ENCODE results near the gene COL17A1.

COL17A1 gene

DNA sequence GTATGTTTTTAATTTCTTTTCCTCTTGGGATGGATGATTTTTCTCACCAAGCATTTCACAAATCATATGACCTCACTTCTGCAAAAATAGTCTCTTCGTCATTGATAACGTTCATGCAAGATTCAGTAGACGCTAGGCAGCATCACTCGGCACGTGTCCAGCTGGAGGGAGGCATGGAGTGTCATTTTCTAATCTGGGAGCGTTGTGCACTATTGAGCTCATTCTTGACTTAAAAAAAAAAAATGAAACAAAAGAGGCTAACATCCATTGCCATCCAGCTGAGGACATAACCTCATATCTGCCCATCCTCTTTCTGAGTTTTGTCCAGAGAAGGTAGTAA, 56.2 kb downstream of the COL17A1 start:
- no peak for DNase-seq

DNA sequence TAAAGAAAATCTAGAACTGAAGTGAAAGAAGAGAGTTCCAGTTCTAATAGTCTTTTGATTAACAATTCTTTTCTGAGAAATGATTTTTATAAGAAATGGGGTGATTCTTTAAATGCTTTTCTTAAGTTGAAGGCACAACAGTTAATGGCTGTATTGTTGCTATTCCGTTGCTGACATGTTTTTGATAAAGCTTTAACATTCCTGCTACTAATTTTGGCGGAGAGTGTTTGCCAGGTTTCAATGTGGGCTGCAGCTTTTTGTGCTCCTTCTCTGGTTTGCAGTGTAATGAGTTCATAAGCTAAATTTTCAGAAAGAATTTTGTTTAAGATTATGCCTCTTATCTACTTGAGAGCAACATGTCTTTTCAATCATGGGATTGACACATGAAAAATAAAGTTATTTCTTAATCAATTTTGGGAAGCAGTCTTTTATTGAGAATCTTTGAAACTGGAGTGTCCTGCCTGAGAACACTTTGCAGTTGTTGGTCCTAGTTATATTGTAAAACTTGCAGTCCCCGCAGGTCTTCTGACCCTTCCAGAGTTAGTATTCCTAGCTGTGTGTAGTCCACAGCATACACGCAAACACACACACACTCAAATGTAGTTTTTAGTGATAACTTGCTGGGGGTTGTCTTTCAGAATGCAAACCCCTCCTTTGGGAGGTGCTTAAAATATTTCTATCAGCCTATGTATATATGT, 56.7 kb downstream of the COL17A1 start:
- no peak for DNase-seq

DNA sequence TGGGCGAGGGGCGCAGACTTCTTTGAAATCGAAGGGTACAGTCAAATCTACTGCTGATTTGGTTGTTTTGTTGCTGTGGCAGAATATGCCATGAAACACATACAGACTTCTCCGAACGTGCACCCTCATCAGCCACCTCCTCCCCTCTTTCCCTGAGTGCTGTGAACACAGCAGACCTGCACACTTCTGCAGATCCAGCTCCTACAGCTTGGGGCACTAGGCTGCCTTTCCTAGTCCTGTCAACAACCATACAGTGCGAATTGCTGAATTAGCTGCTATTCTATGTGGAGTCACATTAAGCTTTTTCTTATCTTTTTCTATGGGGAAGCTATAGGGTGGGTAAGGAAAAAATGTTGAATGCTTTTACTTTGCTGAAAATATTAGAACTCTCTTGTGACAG, 57.5 kb downstream of the COL17A1 start:
- DNase-seq = no peak

DNA sequence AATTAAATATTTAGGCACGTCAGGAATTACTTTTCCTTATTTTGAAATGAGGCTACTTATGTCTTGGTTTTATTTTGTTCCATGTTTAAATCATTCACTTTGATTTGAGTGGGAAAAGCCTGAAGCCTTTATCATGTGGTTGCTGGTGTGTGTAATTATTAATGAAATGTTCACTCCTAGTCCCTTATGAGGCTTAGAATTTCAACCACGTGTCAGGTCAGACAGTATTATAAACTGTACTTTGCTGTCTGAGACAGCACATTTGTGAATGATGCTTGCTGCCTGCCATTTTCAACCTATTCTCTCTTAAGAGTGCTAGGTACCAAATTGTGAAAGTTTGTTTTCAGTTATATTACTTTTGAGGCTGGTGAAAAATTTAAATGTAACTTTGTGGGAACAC, 58.9 kb downstream of the COL17A1 start:
- no peak for DNase-seq

DNA sequence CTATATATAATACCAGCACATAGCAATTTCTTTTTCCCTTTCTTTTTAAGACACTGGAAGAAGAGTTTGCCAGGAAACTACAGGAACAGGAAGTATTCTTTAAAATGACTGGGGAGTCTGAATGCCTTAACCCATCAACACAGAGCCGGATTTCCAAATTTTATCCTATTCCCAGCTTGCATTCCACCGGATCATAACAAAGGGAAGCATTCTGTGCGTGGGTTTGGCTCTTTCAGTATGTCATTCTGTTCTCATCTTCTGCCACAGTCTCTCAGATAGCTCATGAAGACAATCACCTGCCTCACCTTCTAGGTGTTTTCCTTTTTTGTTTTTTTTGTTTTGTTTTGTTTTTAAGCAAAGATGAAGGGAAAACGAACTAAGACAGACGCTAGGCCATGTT, 60.2 kb downstream of the COL17A1 start:
- no peak for DNase-seq

DNA sequence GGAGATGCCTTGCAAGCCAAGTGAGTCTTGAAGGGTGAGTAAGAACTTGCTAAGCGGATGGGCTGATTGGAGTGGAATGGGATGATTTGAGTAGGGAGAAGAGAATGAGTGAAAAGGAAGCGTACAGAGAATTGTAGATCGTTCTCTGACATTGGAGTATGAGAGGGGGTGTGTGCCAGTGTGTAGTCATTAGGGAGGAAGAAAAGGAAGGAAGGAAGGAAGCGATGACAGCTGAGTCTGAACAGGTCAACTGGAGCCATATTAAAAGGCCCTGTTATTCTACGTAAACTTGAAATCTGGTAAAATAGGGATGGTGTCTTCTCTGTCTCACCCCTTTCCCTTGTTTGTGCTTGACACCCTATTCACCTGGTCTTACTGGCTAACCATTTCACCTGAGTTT, 63.7 kb downstream of the COL17A1 start:
- DNase-seq = no peak

DNA sequence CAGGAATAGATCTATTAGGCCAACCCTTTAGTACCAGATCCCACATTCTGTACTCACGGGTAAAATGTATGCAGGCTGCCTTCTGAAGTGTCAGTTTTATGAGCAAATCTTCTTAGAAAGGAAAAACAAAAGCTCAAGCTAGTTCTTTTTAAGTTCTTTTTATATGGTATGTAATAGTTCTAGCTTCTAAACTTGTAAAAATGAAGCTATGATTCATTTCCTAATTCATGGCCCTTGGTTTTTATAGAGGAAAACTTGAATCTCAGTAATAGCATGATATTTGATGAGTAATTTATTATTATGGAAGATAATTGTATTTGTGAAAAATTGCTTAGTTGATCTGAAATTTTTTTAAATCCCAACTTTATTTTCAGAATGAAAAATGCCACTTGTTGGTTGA, 64.4 kb downstream of the COL17A1 start:
- DNase-seq = no peak

DNA sequence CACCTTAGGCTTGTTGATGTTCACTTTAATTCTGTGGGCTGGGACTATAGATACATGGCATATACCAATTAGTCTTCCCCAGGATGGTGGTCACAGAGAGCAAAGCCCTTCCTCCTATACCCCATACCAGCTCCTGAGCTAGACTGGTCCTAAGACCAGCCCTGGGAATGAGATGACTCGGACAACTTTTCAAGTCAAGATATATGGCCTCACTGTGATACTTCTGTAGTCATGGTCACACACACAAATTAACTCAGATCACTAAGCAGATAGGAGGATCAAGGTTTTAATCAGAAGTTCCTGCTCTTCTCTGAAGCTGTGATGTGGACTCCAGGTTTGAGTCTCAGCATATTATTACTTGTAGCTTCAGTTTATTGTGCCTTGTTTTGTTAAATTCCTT, 65.7 kb downstream of the COL17A1 start:
- DNase-seq = no peak

DNA sequence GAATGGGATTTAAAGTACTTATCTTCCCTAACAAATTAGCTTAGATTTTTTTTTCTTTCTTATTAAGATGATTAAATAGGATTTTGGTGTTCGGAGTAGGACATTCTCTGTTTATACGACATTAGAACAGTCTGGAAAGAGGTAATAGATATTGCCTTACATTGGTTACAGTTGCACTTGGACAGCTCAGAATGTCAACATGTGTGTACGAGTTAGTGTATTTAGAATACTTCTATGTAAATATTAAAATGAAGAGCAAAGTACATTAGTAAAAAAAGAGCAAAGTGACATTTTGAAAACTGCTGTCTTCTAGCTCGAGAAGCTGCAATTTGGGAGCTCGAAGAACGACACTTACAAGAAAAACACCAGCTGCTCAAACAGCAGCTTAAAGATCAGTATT, 67.2 kb downstream of the COL17A1 start:
- DNase-seq = no peak

DNA sequence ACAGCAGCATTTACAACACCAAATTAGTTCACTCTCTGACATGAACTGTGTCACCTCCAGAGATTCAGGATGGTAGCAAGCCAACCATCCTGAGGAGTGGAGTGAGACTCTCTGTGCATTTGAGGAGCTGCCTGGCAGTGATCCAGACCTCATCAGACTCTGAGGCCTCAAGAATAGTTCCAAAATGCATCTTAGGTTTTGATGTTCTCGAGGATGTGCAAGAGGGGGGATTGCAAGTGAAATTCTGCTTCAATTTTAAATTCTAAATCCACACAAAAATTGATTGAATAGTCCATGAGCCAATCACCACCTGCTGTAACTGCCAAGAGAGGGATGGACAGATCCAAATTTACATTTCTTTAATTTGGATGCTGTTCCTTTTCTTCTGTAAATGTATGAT, 69.0 kb downstream of the COL17A1 start:
- no peak for DNase-seq

DNA sequence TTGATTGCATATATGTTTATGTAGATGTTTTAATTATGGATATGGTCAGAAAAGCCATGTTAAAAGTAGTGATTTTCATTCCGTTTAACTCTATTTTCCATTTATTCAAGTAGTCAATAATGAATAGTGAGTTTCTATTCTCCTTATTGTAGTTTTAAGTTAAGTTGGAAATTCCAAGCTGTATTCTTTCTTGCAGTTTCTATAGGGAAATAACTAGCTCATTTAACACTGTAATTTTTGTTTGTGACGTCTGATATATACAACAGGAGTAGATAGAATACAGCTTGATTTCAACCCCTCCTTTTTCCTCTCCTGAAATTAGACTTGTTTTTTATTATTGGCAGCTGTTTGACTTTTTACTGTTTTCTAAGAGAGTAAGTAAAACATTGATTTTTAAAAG, 71.5 kb downstream of the COL17A1 start:
- DNase-seq = no peak

DNA sequence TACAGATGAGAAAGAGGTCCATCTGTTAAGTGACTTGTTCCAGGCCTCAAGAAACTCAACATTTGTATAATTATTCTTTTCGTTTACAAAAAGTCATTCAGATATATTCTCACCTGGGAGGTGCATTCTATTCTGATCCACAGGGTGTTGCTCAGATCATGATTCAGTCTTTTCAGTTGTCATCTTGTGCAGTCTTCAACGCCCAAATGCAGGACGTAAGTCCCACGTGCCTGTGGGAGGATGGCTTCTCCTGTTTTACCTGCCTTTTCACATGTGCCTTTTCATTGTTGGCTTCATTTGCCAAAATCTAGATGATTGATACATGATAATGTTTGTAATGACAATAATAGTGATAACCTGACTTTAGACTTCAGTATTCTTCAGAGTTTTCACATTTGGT, 72.2 kb downstream of the COL17A1 start:
- no peak for DNase-seq

DNA sequence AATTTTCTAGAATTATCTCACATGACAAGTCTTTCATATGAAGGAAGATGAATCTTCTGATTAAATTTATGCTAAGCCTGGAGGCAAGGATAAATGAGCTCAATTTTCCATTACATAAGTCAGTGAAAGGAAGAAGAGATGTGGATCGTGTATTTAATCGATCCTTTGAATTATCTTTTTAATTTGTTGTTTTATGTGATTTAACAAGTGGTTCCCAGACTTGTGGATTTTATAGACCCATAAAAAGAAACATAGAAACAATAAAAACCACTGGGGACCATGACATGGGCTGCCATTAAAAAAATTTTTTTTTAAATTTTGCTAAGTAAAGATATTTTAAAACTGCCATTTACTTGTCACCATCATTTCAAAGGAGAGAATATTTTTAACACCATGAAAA, 73.8 kb downstream of the COL17A1 start:
- no peak for DNase-seq

DNA sequence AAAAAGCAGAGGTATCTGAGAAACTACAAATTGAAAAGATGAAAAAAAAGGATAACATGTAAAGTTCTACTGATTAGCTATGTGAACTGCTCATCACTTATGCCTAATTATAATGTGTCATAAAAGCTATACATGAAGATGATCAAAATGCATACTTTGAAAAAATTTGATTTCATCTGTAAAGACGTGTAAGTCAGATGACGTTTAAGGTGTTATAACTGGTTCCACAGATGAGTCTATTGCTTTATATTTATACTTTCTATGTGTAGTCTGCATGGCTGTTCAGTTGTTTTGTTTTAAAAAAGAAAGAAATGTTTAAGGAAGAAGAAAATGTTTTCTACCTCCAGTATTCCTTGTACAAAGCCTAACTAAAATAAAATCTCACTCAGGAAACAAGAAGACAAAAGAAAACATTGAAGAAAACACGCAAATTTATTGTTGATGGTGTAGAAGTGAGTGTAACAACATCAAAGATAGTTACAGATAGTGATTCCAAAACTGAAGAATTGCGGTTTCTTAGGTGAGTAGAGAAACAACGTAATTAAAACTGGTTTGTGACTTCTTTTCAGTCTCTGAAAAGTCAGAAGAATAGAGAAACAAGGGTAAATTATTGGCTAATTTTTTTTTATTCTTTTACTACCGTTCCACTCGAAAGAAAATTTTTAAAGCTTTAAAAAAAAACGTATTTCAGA, 80.4 kb downstream of the COL17A1 start:
- DNase-seq = no peak

DNA sequence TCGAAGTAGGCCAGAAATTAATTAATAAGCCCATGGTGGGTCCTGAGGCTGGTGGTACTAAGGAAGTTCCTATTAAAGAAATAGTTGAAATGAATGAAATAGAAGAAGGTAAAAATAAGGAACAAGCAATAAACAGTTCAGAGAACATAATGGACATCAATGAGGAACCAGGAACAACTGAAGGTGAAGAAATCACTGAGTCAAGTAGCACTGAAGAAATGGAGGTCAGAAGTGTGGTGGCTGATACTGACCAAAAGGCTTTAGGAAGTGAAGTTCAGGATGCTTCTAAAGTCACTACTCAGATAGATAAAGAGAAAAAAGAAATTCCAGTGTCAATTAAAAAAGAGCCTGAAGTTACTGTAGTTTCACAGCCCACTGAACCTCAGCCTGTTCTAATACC, 82.8 kb downstream of the COL17A1 start:
- no peak for DNase-seq

DNA sequence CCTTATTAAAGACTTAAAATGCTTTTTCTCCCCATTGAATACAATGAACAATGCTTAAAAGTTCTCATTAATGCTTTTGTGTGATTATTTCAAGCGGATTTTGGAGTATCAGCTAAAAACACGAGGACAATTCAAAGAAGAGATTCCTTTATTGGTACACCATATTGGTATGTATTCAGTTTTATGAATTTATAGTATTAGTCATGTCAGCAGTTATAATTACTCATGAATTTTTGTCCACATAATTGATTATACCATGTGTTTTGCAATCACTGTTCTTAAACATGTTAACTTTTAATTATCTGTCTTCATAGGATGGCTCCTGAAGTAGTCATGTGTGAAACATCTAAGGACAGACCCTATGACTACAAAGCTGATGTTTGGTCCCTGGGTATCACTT, 86.9 kb downstream of the COL17A1 start:
- no peak for DNase-seq

DNA sequence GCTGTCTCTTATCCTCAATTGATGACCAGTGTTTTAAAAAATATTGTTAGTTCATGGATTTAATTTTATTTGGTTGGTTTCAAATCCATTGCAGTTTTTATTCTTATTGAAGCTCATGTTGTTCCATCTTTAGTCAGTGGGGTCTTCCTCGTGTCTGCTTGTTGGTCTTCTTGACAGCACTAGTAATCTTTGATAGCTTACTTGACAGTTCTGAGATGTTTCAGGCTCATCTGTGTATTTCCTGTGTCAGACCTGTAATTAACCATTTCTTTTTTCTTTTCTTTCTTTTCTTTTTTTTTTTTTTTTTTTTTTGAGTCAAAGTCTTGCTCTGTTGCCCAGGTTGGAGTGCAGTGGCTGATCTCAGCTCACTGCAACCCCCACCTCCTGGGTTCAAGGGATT, 90.5 kb downstream of the COL17A1 start:
- DNase-seq = no peak

DNA sequence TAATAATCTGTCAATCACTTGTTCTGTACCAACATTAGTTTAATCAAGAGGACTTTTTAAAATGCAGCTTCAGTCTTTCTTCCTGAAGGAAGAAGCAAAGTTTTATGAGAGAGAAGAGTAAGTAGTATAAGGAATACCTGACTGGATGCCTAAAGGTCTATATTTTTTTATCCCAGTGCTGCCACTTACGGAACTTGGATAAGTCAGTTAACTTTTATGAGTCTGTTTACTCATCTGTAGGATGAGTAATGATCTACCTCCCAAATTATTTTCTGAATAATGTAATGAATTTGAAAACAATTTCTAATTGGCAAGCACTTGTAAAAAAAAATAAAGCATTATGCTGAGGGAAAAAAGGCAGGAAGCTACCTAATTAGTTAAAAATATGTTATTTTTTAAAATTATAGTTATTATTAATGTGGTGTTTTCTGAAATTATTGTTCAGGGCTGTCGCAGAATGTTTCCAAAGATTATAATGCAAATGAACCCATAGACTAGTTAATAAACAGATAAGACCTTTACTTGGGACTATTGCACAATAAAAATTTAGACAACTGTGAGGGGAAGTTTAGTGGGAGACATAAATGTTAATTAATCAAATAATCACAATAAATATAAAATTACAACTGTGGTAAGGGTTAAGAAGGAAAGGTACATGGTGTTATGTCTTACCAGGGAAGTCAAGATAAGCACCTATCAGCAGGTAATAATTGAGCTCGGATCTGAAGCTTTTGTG, 94.1 kb downstream of the COL17A1 start:
- DNase-seq = no peak

DNA sequence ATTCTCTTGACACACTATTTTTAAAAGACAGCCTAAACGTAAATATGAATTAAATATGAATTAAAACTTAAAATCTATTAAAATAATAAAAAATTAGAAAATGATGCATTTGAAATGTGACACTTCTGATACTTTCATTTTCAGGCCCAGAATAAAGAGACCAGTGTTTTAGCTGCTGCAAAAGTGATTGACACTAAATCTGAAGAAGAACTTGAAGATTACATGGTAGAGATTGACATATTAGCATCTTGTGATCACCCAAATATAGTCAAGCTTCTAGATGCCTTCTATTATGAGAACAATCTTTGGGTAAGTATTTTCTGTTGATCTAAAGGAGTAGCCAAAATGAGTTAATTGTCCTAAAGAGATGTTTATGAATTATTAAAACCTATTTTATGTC, 95.1 kb downstream of the COL17A1 start:
- DNase-seq = no peak

DNA sequence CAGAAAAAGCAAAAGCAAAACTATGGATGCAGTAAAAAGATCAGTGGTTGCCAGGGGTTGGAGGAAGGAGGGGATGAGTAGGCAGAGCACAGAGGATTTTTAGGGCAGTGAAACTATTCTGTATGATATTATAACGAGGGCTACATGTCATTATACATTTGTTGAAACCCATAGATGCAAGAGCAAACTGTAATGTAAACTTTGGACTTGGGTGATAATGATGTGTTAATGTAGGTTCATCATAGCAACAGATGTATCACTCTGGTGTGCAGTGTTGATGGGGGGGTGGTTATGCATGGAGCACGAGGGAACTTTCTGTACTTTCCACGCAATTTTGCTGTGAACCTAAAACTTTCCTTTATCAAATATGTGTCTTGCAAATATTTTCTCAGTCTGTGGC, 95.6 kb downstream of the COL17A1 start:
- DNase-seq = no peak

DNA sequence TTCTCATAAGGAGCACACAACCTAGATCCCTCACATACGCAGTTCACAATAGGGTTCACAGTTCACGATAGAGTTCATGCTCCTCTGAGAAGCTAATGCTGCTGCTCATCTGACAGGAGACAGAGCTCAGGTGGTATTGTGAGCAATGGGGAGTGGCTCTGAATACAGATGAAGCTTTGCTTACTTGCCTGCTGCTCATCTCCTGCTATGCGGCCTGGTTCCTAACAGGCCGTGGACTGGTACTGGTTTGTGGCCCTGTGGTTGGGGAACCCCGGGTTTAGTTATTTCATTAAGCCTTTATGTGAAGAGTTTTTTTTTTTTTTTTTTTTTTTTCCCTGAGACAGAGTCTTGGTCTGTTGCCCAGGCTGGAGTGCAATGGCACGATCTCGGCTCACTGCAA, 99.3 kb downstream of the COL17A1 start:
- DNase-seq = no peak

DNA sequence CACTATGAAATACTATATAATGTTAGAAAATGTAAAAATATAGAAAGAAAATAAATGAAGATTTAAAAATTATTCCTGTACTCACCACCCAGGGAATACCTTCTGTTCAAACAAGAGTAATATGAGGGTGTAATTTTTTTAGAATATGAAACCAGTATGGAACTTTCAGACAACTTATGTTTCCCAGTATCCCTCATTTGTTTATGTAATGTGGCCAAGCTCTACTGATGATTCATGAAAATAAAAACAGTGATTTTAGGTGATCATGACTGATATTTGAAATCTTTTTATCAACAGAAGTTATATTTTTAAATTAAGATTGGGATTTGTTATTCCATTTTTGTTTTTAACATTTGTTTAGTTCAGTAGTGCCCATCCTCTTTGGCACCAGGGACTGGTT, 100.0 kb downstream of the COL17A1 start:
- DNase-seq = no peak

DNA sequence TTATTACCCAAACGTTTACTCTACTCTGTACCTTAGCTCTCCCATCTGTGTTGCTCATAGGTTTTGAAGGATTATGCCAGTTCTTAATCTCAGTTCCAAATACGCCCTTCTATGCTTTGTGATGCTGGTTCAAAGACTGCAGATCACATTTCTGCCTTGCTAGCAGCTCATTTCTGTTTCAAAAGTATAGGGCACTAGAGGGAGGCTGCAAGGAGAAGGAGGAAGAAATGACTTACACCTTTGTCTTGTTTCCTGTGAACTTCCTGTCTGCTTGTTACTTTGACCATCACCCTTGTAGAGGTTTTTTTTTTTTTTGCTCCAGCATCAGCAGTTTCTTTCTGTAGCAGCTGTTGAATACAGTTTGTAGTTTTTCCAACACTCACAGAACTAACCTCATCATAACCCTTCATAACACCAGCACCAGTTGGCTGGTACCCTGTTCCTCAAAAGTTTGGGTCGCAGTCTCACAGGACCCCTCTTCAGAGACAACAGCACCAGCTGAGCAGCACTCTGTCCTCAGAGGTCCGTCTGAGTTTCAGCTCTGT, 102.2 kb downstream of the COL17A1 start:
- no peak for DNase-seq

DNA sequence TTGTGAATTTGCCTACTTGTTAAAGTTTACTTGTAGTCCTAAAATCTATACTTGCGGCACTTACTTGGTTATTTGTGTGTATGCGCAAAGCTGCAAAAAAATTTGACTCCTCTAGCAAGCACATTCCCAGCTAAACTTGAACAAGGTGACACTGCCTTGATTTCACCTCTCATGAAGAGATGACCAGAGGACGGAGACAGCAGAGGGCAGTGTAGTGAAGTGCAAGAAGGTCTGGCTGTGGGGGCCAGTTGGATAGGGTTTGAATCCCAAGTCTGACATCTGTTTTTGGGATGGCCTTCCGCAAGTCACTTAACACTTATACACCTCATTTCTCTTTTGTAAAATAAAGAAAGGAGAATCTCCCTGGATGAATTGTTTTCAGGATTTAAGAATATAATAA, 103.0 kb downstream of the COL17A1 start:
- DNase-seq = no peak

All from NCI-H1436 treated with DMSO at 0.1 percent for 48 hours (cell line).